GM12878 (cell line): ENCODE measurements around the gene PPT1. TPM values are rescaled to one million over a fixed set of nuclear protein-coding genes. Genes with fewer than 3 reads are reported as not detected.

Source experiments
- ATAC-seq: fragments of 200-7000 bp; cut with Tn5 transposase; 3 replicates; pipeline ENCODE4 v1.9.1; 2020; ENCODE audit warnings: mild to moderate bottlenecking, moderate library complexity
- Bru-seq: library from RNA; stranded (reverse); fragments of 400-500 nt; gene quantifications from one replicate; lab custom pipeline; 2021; lab: Mats Ljungman, UMichigan
- BruChase-seq, 2 experiments: library from RNA; stranded (reverse); fragments of 400-500 nt; gene quantifications; one replicate each; lab custom pipeline; 2021; lab: Mats Ljungman, UMichigan
- BruUV-seq: library from RNA; stranded (reverse); fragments of 400-500 nt; replicated peaks from 2 replicates; lab custom pipeline; 2021; lab: Mats Ljungman, UMichigan
- CTCF ChIA-PET: fragments of 300-600 bp; sonication (Branson Sonifier 250); formaldehyde crosslinking; extraction: SDS; loops from one replicate; lab custom pipeline; 2021; ENCODE audit warnings: inconsistent platforms; lab: Yijun Ruan, JAX
- POLR2A ChIA-PET: fragments of 350-600 bp; formaldehyde crosslinking; extraction: SDS; loops from one replicate; lab custom pipeline; 2021; ENCODE audit warnings: inconsistent platforms; lab: Charles Lee
- RAD21 ChIA-PET: fragments of 300-600 bp; sonication (Branson Sonifier 250); formaldehyde crosslinking; loops from one replicate; lab custom pipeline; 2023; ENCODE audit warnings: antibody characterized with exemption; ENCODE audit not compliant: unreplicated experiment; lab: Charles Lee
- SMC1A ChIA-PET: fragments of 300-600 bp; sonication (Branson Sonifier 250); formaldehyde crosslinking; loops from one replicate; lab custom pipeline; 2023; ENCODE audit not compliant: unreplicated experiment, uncharacterized antibody; lab: Charles Lee
- DNase-seq: peaks from one replicate; pipeline ENCODE4 v3.0.0-alpha.2; 2011; ENCODE audit warnings: low read depth, low spot score
- FAIRE-seq: peaks from 3 replicates; lab custom pipeline; 2011; peaks lifted over from hg19 to GRCh38; lab: Jason Lieb, UNC
- H2AFZ ChIP-seq: 2 replicates; pipeline ENCODE4 v1.6.0; 2011; ENCODE audit warnings: low read depth, low read length, control low read depth; ENCODE audit not compliant: control insufficient read depth
- H3K27ac ChIP-seq: 2 replicates; pipeline ENCODE4 v1.5.1; 2011; ENCODE audit warnings: control low read depth; ENCODE audit not compliant: control insufficient read depth, insufficient read depth
- H3K27me3 ChIP-seq, 2 experiments: replicated peaks in 1 of 2; 2 replicates each; pipeline versions ENCODE4 v1.6.0 to v1.6.1; 2011; ENCODE audit warnings: low read length in 1 of 2; ENCODE audit not compliant: control insufficient read depth in 2 of 2, insufficient read depth in 2 of 2
- H3K36me3 ChIP-seq, 2 experiments: 2 replicates each; pipeline ENCODE4 v1.5.1; 2011; ENCODE audit warnings: low read length in 1 of 2; ENCODE audit not compliant: control insufficient read depth in 2 of 2, insufficient read depth in 2 of 2
- H3K4me1 ChIP-seq: 2 replicates; pipeline ENCODE4 v1.6.1; 2011; ENCODE audit warnings: mild to moderate bottlenecking, low read length, moderate library complexity, mixed read lengths; ENCODE audit not compliant: control insufficient read depth, insufficient read depth
- H3K4me2 ChIP-seq: 2 replicates; pipeline ENCODE4 v1.6.0; 2011; ENCODE audit warnings: control low read depth; ENCODE audit not compliant: control insufficient read depth, insufficient read depth
- H3K4me3 ChIP-seq: fragments of 200-600 bp; sonication (generic); 2 replicates; pipeline ENCODE4 v1.5.1; 2016
- H3K79me2 ChIP-seq: 2 replicates; pipeline ENCODE4 v1.6.0; 2011; ENCODE audit warnings: low read length; ENCODE audit not compliant: control insufficient read depth, insufficient read depth
- H3K9ac ChIP-seq: 2 replicates; pipeline ENCODE4 v1.8.0; 2011; ENCODE audit warnings: low read length, control low read depth, mixed read lengths; ENCODE audit not compliant: control insufficient read depth, insufficient read depth
- H3K9me3 ChIP-seq: replicated peaks from 3 replicates; pipeline ENCODE4 v1.5.1; 2011; ENCODE audit warnings: mild to moderate bottlenecking, low read length; ENCODE audit not compliant: control insufficient read depth, insufficient read depth
- H4K20me1 ChIP-seq: 2 replicates; pipeline ENCODE4 v1.6.0; 2011; ENCODE audit not compliant: control insufficient read depth, insufficient read depth
- ASH2L ChIP-seq: fragments of 300-600, 200-600 bp; sonication (generic); IDR thresholded peaks from 2 replicates; pipeline ENCODE4 v1.6.1; 2017; ENCODE audit warnings: low read depth, mild to moderate bottlenecking, borderline replicate concordance
- BHLHE40 ChIP-seq, 2 experiments: fragments of 450-650 bp in 1 of 2; IDR thresholded peaks; 2 replicates each; pipeline ENCODE4 v1.6.1; 2011 to 2017; ENCODE audit warnings: low read depth in 2 of 2, borderline replicate concordance in 1 of 2, improper control_type of control experiment in 1 of 2, low read length in 1 of 2, mild to moderate bottlenecking in 1 of 2
- EGR1 ChIP-seq, 2 experiments: IDR thresholded peaks; 1 replicate in 1 of 2; 2 replicates in 1 of 2; pipeline ENCODE4 v1.6.1; 2011 to 2012; ENCODE audit warnings: low read depth in 2 of 2, low read length in 2 of 2, borderline replicate concordance in 1 of 2, mild to moderate bottlenecking in 1 of 2, moderate library complexity in 1 of 2
- GATAD2B ChIP-seq: fragments of 450-650 bp; conservative IDR thresholded peaks from 2 replicates; pipeline ENCODE4 v1.6.1; 2017; ENCODE audit warnings: low read depth, mild to moderate bottlenecking, moderate library complexity
- IKZF1 ChIP-seq: fragments of 450-650 bp; conservative IDR thresholded peaks from 2 replicates; pipeline ENCODE4 v1.6.1; 2017; ENCODE audit warnings: antibody characterized with exemption, mild to moderate bottlenecking
- LARP7 ChIP-seq: fragments of 450-650 bp; IDR thresholded peaks from 2 replicates; pipeline ENCODE4 v1.6.1; 2017; ENCODE audit warnings: mild to moderate bottlenecking
- MYC ChIP-seq: IDR thresholded peaks from 2 replicates; pipeline ENCODE4 v1.6.1; 2011; ENCODE audit warnings: mild to moderate bottlenecking, low read length, moderate library complexity, inconsistent platforms; ENCODE audit not compliant: insufficient read depth, insufficient replicate concordance, insufficient read length, severe bottlenecking
- NFIC ChIP-seq: IDR thresholded peaks from 2 replicates; pipeline ENCODE4 v1.6.1; 2012; ENCODE audit warnings: low read depth, mild to moderate bottlenecking, inconsistent platforms, low read length, moderate library complexity
- NRF1 ChIP-seq: conservative IDR thresholded peaks from 2 replicates; pipeline ENCODE4 v1.6.1; 2011; ENCODE audit warnings: mild to moderate bottlenecking, low read depth, low read length, improper control_type of control experiment
- PAX5 ChIP-seq: IDR thresholded peaks from 2 replicates; pipeline ENCODE4 v1.6.1; 2011; ENCODE audit warnings: low read depth, low read length, borderline replicate concordance
- RAD21 ChIP-seq: IDR thresholded peaks from 2 replicates; pipeline ENCODE4 v1.6.1; 2011; ENCODE audit warnings: mild to moderate bottlenecking, low read depth, low read length, moderate library complexity; ENCODE audit not compliant: insufficient read depth
- RAD51 ChIP-seq: fragments of 450-650 bp; IDR thresholded peaks from 2 replicates; pipeline ENCODE4 v1.6.1; 2016; ENCODE audit warnings: moderate library complexity, mild to moderate bottlenecking, inconsistent platforms
- SIX5 ChIP-seq: IDR thresholded peaks from 2 replicates; pipeline ENCODE4 v1.6.1; 2011; ENCODE audit warnings: mild to moderate bottlenecking, low read depth, low read length, moderate library complexity; ENCODE audit not compliant: severe bottlenecking
- SMAD5 ChIP-seq: IDR thresholded peaks from 2 replicates; pipeline ENCODE4 v1.6.1; 2016; ENCODE audit warnings: antibody characterized with exemption, low read depth
- SMARCA5 ChIP-seq: fragments of 450-650 bp; IDR thresholded peaks from 2 replicates; pipeline ENCODE4 v1.6.1; 2017; ENCODE audit warnings: mild to moderate bottlenecking
- TARDBP ChIP-seq: IDR thresholded peaks from 2 replicates; pipeline ENCODE4 v1.6.1; 2016; ENCODE audit warnings: borderline replicate concordance
- TCF7 ChIP-seq: IDR thresholded peaks from 2 replicates; pipeline ENCODE4 v1.6.1; 2014; ENCODE audit warnings: antibody characterized with exemption, borderline replicate concordance
- ZNF384 ChIP-seq: IDR thresholded peaks from 2 replicates; pipeline ENCODE4 v1.6.1; 2012; ENCODE audit warnings: low read depth, mild to moderate bottlenecking, low read length, improper control_type of control experiment, borderline replicate concordance
- ZNF622 ChIP-seq: fragments of 450-650 bp; IDR thresholded peaks from 2 replicates; pipeline ENCODE4 v1.6.1; 2017; ENCODE audit warnings: mild to moderate bottlenecking, inconsistent platforms
- WGBS: methylation state at CpG from one replicate; pipeline ENCODE4 v1.1.6; 2016; ENCODE audit warnings: low lambda C conversion rate; ENCODE audit not compliant: insufficient replicate concordance, insufficient coverage; ENCODE audit errors: missing lambda C conversion rate; 5-methylcytosine and 5-hydroxymethylcytosine counted together
- in situ Hi-C: fragments of 300-500 bp; cut with MboI; formaldehyde crosslinking; loops from 9 replicates; pipeline ENCODE4 v1.14.3; 2018; ENCODE audit warnings: mixed read lengths
- intact Hi-C: fragments of 100-400 bp; cut with micrococcal nuclease; formaldehyde crosslinking; loops from one replicate; pipeline ENCODE4 v1.14.2; 2022; ENCODE audit not compliant: unreplicated experiment
- long read RNA-seq, 2 experiments: library from polyadenylated mRNA; unstranded; transcript quantifications; one replicate each; pipeline ENCODE4 v2.0.0, GENCODE V29; 2019 to 2020
- polyA minus RNA-seq, 3 experiments: library from RNA; depleted of rRNA, polyadenylated mRNA; stranded (reverse); fragments of >200 nt; gene quantifications; 2 replicates each; pipeline ENCODE4 v1.2.3, GENCODE V29; 2011
- polyA plus RNA-seq, 11 experiments: library from polyadenylated mRNA; depleted of rRNA in 4 of 11; unstranded in 6 of 11; stranded (reverse) in 5 of 11; fragments of >200 nt; fragmentation: Nextera tagmentation in 4 of 11; fragmentation: Illumina TruSeq in 1 of 11; extraction: Ambion mirVana in 4 of 11; extraction: Trizol in 1 of 11; gene quantifications; 1 replicate in 1 of 11; 2 replicates in 10 of 11; pipeline versions ENCODE4 v1.2.1 to v1.2.3, GENCODE V29; 2011 to 2016; ENCODE audit warnings: inconsistent platforms in 2 of 11, missing spikeins in 2 of 11, low read depth in 1 of 11
- total RNA-seq, 4 experiments: library from RNA; depleted of rRNA in 3 of 4; stranded (reverse); fragments of >200 nt in 3 of 4; fragmentation: Illumina TruSeq in 1 of 4; extraction: Trizol in 1 of 4; gene quantifications; 2 replicates each; pipeline versions ENCODE4 v1.2.1 to v1.2.3, GENCODE V29; 2013 to 2021

Gene PPT1
- total RNA-seq (2013; cell fraction: nucleolus; rRNA removed) = 42.3 and 51.6 TPM in 2 replicates
- 67.6 and 70.2 TPM in 2 replicates for total RNA-seq (2014; rRNA removed)
- 92.1 and 95.8 TPM in 2 replicates for total RNA-seq (2014; rRNA removed; fragmentation: Illumina TruSeq; extraction: Trizol)
- 70.7 and 72.8 TPM in 2 replicates for total RNA-seq (2021)
- 38.5 TPM for polyA plus RNA-seq (2011; ENCODE audit: low read depth)
- 50.4 and 55.0 TPM in 2 replicates for polyA plus RNA-seq (2011; rRNA removed)
- polyA plus RNA-seq (2011; cell fraction: cytosol; rRNA removed) = 39.0 and 41.3 TPM in 2 replicates
- polyA plus RNA-seq (2011; cell fraction: nucleus; rRNA removed) = 13.9 and 18.3 TPM in 2 replicates
- polyA plus RNA-seq (2012) = 44.2 and 48.5 TPM in 2 replicates
- 142 and 175 TPM in 2 replicates for polyA plus RNA-seq (2014; fragmentation: Illumina TruSeq; extraction: Trizol)
- 100 to 1,000 TPM; 111 to 147 TPM for polyA plus RNA-seq (2014; fragmentation: Nextera tagmentation; extraction: Ambion mirVana)
- 58.1 and 68.0 TPM in 2 replicates for polyA plus RNA-seq (2014; rRNA removed)
- 100 to 1,000 TPM; 133 to 138 TPM for polyA plus RNA-seq (2016; fragmentation: Nextera tagmentation; extraction: Ambion mirVana)
- 39.4 and 40.4 TPM in 2 replicates for polyA minus RNA-seq (2011; rRNA and poly(A)+ RNA removed)
- 16.8 and 18.8 TPM in 2 replicates for polyA minus RNA-seq (2011; cell fraction: cytosol; rRNA and poly(A)+ RNA removed)
- polyA minus RNA-seq (2011; cell fraction: nucleus; rRNA and poly(A)+ RNA removed) = 3.7 and 5.9 TPM in 2 replicates
- percentile 71 among the genes with signal in this experiment for Bru-seq, nascent RNA
- percentile 77 among the genes with signal in this experiment for BruChase-seq, experiment 1, labeled RNA remaining after a 6-hour chase
- BruChase-seq, experiment 2, labeled RNA remaining after a 2-hour chase = percentile 66 among the genes with signal in this experiment
- long read RNA-seq, experiment 1, full-length matches to known transcripts = 141 of 148 reads
- long read RNA-seq, experiment 1, partial matches to known transcripts = 4 of 148 reads
- long read RNA-seq, experiment 1, other reads (novel, unspliced or antisense) = 3 of 148 reads
- long read RNA-seq, experiment 2, full-length matches to known transcripts = 1,223 of 1,281 reads
- long read RNA-seq, experiment 2, partial matches to known transcripts = 19 of 1,281 reads
- long read RNA-seq, experiment 2, other reads (novel, unspliced or antisense) = 39 of 1,281 reads

- ChIA-PET RAD21 (no interaction called here), CTCF (interaction anchor here (0.9 to 1.2 kb wide), 2 partner anchors 10 to 242 kb away, joined by 4 read pairs; no protein-coding TSS in a partner anchor), POLR2A (no interaction called here), SMC1A (interaction anchor here (0.8 to 1.2 kb wide), 2 partner anchors 14 to 353 kb away, joined by 3 to 6 read pairs; partner anchors contain the start of gene ZFP69B)
- peak within 1 kb of the TSS; percentile 33 for H3K9ac ChIP-seq
- ATAC-seq = peak; percentile 98
- FAIRE-seq = no peak
- intact Hi-C loops = loop anchor here (10.0 kb wide), 1 partner anchor 308 kb away; no protein-coding TSS in a partner anchor
- peak within 1 kb of the TSS; percentile 95 for H3K4me2 ChIP-seq
- H3K4me3 ChIP-seq = peak within 1 kb of the TSS; percentile 76
- 2% methylated on average over 51 of the region's 51 CpGs for WGBS
- peaks cover 6% of the 10 kb centered on the region for H3K79me2 ChIP-seq
- BruUV-seq = no TSS peak
- no peaks in the 10 kb centered on the region for H3K27me3 ChIP-seq
- peak within 1 kb of the TSS; percentile 87 for H2AFZ ChIP-seq
- peak within 1 kb of the TSS; percentile 3; the same call in 1 of the 2 replicates for H3K27ac ChIP-seq
- DNase-seq = peak; percentile 7
- in situ Hi-C loops = no loop called here
- H3K9me3 ChIP-seq = no peaks in the 10 kb centered on the region
- H4K20me1 ChIP-seq = no peaks in the 10 kb centered on the region
- no peaks in the 10 kb centered on the region; a peak in 1 of 4 replicates for H3K36me3 ChIP-seq
- peaks cover 4% of the 10 kb centered on the region; the same call in 1 of the 2 replicates for H3K4me1 ChIP-seq
- TF ChIP-seq MYC = no peak
- TF ChIP-seq SMAD5 = 0 out of 2 replicates have a peak, but pooled peaks have one; percentile 37
- TF ChIP-seq LARP7 = peak; percentile 74; the same call in 1 of the 2 replicates
- TF ChIP-seq SIX5 = no peak
- TF ChIP-seq RAD51 = peak; percentile 90
- TF ChIP-seq NFIC = no peak
- no peak for TF ChIP-seq ZNF384
- no peak for TF ChIP-seq NRF1
- no peak for TF ChIP-seq TCF7
- TF ChIP-seq SMARCA5 = no peak
- peak; percentile 33 to 79; a peak in 3 of 4 replicates for TF ChIP-seq BHLHE40 (IDR thresholded peaks at IDR 0.05; ENCODE audit: borderline replicate concordance in 1 of 2, low read depth in 2 of 2, low read length in 1 of 2)
- 0 out of 2 replicates have a peak, but pooled peaks have one; percentile 68 for TF ChIP-seq TARDBP
- TF ChIP-seq ZNF622 = no peak
- TF ChIP-seq RAD21 = no peak
- TF ChIP-seq ASH2L = 0 out of 2 replicates have a peak, but pooled peaks have one; percentile 77
- peak; percentile 66 for TF ChIP-seq IKZF1
- TF ChIP-seq GATAD2B = no peak
- no peak for TF ChIP-seq PAX5
- TF ChIP-seq EGR1 (IDR thresholded peaks at IDR 0.05; ENCODE audit: borderline replicate concordance in 1 of 2, low read depth in 2 of 2, low read length in 2 of 2) = no peak
Measured at GRCh38 chr1:40096977-40097782, at the start of gene PPT1. Gene PPT1 (minus strand): TSS chr1:40097252. CDS start chr1:40097238, 14 bp downstream.
